Stomach smooth muscle (tissue), 2 donors: ENCODE results near the gene NPFFR1.

ENCODE experiments used
- H3K27ac ChIP-seq: one replicate; pipeline ENCODE4 v1.7.0; 2013; ENCODE audit warnings: mild to moderate bottlenecking, low read length, inconsistent platforms
- H3K27me3 ChIP-seq, 2 donors: one replicate each; pipeline ENCODE4 v1.7.0; 2013; ENCODE audit warnings: low read length in 2 of 2; ENCODE audit not compliant: insufficient read depth in 2 of 2, control insufficient read depth in 1 of 2
- H3K36me3 ChIP-seq, 2 donors: one replicate each; pipeline ENCODE4 v1.7.0; 2013; ENCODE audit warnings: low read length in 2 of 2; ENCODE audit not compliant: control insufficient read depth in 2 of 2, insufficient read depth in 2 of 2
- H3K4me1 ChIP-seq: one replicate; pipeline ENCODE4 v1.7.0; 2013; ENCODE audit warnings: low read length; ENCODE audit not compliant: control insufficient read depth, insufficient read depth
- H3K4me3 ChIP-seq, 2 donors: one replicate each; pipeline ENCODE4 v1.7.0; 2013; ENCODE audit warnings: low read length in 2 of 2
- H3K9ac ChIP-seq, 2 donors: one replicate each; pipeline ENCODE4 v1.7.0; 2013; ENCODE audit warnings: low read length in 2 of 2, mild to moderate bottlenecking in 1 of 2
- H3K9me3 ChIP-seq, 2 donors: one replicate each; pipeline ENCODE4 v1.7.0; 2013; ENCODE audit warnings: low read length in 2 of 2; ENCODE audit not compliant: control insufficient read depth in 2 of 2
- donor health status: healthy.
- donor health status: Pancreatic carcinoma.

Gene NPFFR1

DNA sequence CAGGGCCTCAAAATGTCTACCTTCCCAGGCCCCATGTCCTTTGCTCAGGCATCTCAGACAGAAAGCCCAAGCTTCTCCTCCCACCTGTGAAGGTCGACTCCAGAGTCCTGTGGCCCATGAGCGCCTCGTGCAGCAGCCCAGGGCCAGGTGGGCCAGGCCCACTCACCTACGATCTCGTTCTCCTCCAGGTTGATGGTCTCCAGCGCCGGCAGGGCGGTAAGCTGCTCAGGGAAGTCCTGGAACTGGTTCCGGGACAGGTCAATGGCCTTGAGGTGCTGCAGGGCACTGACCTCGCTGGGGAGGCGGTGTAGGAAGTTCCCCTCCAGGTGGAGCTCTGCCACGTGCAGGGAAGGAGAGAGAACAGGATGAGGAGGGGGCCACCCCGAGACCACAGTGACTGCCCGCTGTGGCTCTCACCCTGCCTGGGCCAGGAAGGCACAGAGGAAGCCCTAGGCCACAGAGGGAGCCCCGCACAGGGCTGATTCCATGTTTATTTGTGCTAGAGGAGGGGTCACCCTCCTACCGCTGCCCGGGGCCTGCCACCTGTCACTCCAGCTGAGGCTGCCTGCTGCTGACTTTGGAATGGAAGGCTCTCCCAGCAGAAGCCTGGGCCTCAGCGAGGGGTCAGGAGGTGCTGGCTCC is 40.0 kb upstream of the NPFFR1 start:
- Histone ChIP-seq H3K4me3 (no peak overlapping the region), H3K27ac (no peak overlapping the region), H3K27me3 (no peaks in the 10 kb centered on the region)

DNA sequence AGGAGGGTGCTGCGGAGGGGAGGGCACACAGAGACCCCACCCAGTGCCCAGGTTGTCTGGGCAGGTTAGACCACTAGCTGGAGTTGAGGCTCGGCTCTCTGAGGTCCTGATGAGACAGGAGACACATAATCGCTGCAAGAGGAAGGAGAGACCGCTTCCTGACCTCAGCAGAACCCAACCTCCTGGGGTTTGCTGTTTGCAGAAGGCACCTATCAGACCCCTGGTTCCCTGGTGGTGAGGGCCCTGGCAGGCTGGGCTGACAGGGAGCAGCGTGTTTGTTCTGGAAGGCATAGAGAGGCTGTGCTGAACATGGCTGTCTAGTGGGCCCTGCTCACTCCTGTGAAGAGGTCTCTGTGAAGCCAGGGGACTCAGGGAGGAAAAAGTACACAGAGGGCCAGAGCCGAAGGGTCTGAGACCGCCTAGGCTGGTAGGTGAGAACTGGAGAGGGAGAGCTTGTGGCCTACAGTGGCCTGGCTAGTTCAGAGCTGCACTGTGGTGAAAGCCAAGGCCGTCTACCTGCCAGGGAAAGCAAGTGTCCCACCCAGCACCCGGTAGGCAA is 39.4 kb upstream of the NPFFR1 start:
- peaks cover 5 to 14% of the 10 kb centered on the region in 2 donors for H3K36me3 ChIP-seq
- no peak overlapping the region for H3K4me3 ChIP-seq
- peaks cover 3% of the 10 kb centered on the region for H3K4me1 ChIP-seq
- H3K9me3 ChIP-seq = no peaks in the 10 kb centered on the region
- H3K27me3 ChIP-seq = no peaks in the 10 kb centered on the region
- H3K27ac ChIP-seq = no peak overlapping the region
- no peak overlapping the region for H3K9ac ChIP-seq

More for the DNA sequence above, 40.0 kb upstream of the NPFFR1 start:
- Histone ChIP-seq H3K36me3 (peaks cover 5 to 14% of the 10 kb centered on the region in 2 donors), H3K9ac (no peak overlapping the region), H3K4me1 (peaks cover 3% of the 10 kb centered on the region), H3K9me3 (no peaks in the 10 kb centered on the region)

DNA sequence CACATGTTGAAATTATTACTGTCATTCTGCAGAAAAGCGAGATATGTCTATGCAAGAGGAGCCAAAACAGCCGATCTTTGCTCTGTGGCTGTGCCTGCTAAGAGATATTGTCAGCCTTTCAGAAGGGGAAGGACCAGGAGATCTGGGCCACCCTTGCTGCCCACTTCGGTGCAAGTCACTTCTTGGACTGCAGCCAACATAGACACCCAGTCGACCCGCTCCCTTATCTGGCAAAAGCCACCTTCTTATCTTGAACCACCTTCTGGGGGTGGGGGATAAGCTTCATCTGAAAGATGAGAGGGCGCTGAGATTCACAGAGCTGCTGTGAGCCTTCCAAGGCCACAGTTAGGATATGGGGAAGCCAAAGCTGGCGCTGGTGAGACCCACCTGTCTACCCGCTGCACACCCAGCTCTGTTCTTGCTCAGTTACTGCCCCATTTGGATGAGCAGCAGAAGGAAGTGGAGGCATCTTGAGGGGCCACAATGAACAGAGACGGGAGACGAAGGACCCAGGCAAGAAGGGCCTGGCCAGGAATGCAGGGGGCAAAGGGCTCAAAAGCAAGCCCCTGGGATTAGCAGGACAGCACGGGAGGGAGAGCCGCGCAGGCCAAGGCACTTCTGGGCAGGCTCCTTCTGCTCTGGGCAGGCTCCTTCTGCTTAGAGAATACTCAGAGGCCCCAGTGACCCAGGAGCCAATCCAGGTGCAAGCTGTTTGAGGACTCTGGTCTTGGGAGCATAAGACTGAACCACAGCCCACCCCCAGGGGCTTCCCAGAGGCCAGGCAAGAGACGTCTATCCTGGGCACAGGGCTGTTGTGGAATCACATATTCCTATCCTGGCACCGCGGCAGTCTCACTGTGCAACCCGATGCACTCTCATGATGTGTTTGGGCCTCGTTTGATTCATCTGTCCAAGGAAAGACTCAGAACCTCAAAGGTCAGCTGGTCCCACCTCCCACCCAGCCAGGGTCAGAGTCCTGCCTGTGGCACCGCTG is 38.4 kb upstream of the NPFFR1 start:
- Histone ChIP-seq H3K36me3 (peaks cover 5 to 12% of the 10 kb centered on the region in 2 donors), H3K9ac (no peak overlapping the region), H3K27ac (no peak overlapping the region), H3K4me3 (no peak overlapping the region), H3K4me1 (peaks cover 3% of the 10 kb centered on the region), H3K9me3 (no peaks in the 10 kb centered on the region), H3K27me3 (no peaks in the 10 kb centered on the region)

DNA sequence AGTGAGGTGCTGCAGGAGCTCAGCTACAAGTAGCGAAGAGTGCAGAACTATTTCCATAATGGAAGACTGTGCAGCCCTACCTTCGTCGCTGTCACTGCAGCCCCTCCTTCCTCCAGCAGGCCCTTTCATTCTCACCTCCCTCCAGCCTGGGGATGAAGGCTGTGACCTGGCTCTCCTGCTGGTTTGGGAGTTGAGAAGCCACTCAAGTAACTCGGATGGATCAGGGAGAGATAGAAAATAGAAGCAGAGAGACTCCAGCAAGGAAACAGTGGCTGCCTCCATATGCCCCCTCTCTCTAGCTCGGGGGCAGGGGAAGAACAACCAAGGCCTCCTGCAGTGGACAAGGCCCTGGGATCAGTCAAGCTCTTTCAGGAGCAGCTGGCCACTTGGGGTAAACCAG is 37.4 kb upstream of the NPFFR1 start:
- H3K36me3 ChIP-seq = peaks cover 5 to 15% of the 10 kb centered on the region in 2 donors
- no peak overlapping the region for H3K9ac ChIP-seq
- no peaks in the 10 kb centered on the region for H3K27me3 ChIP-seq
- H3K4me1 ChIP-seq = peaks cover 3% of the 10 kb centered on the region
- no peak overlapping the region for H3K4me3 ChIP-seq
- no peaks in the 10 kb centered on the region for H3K9me3 ChIP-seq
- H3K27ac ChIP-seq = no peak overlapping the region

DNA sequence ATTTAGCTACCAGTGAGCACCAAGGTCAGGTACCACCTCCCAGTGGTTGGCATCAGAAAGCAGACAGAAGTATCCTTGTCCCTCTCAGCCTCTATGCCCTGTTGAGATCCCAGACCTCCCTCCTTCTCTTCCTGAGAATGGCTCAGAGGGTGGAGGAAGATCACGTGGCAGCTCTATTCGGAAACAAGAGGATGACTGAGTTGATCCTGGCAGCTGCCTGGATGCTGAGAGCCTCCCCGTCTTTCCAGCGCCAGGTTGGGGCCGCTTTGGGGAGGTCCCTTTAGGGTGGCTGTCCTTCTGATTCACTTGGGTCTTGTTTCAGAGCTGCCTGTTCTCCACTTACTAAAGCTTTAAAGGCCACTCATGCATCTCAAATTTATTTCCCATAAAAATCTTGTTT is 36.9 kb upstream of the NPFFR1 start:
- no peak overlapping the region for H3K27ac ChIP-seq

DNA sequence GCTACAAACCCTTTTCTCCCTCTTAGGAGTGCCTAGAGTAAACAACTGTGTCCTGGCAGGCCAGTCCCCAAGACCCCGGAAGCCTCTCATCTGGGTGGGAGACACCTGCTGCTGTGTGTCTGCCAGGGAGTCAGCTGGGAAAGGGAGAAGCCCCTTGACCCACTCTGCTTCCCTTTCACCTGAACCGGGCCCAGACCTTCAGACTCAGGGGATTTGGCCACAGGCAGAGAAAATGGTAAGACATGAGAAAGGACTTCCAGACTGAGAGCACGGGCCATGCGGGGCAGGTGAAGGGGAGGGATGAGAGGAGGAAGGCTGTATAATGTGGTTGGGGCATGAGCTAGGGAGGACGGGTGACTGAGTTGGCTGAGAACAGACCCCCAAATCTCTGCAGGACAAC is 36.0 kb upstream of the NPFFR1 start:
- Histone ChIP-seq H3K4me1 (peaks cover 3% of the 10 kb centered on the region), H3K9ac (no peak overlapping the region), H3K4me3 (no peak overlapping the region), H3K9me3 (no peaks in the 10 kb centered on the region), H3K36me3 (peaks cover 5 to 16% of the 10 kb centered on the region in 2 donors), H3K27ac (no peak overlapping the region), H3K27me3 (no peaks in the 10 kb centered on the region)

More for the DNA sequence above, 36.9 kb upstream of the NPFFR1 start:
- H3K36me3 ChIP-seq = peaks cover 5 to 16% of the 10 kb centered on the region in 2 donors
- no peak overlapping the region for H3K4me3 ChIP-seq
- no peaks in the 10 kb centered on the region for H3K9me3 ChIP-seq
- no peak overlapping the region for H3K9ac ChIP-seq
- H3K27me3 ChIP-seq = no peaks in the 10 kb centered on the region
- peaks cover 3% of the 10 kb centered on the region for H3K4me1 ChIP-seq

DNA sequence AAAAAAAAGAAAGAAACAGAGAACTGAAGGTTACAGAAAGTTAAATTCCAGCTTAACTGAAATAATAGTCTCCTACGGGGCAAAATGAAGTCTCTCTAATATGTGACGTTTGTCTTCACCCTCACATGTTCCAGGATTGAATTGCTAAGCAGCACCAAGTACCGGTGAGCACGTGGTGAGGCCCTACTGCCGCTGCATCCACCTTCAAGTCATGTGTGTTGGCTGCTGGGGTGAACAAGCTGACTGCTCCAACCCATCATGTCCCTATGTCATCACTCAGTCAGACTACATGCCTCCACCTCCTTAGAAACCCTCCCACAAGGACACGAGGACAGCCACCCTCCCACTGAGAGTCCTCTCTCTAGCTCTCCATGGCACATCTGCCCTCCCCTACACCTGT is 35.4 kb upstream of the NPFFR1 start:
- no peaks in the 10 kb centered on the region for H3K27me3 ChIP-seq
- H3K9ac ChIP-seq = no peak overlapping the region
- H3K9me3 ChIP-seq = no peaks in the 10 kb centered on the region
- peaks cover 5 to 16% of the 10 kb centered on the region in 2 donors for H3K36me3 ChIP-seq
- H3K4me1 ChIP-seq = no peaks in the 10 kb centered on the region
- no peak overlapping the region for H3K27ac ChIP-seq
- no peak overlapping the region for H3K4me3 ChIP-seq

DNA sequence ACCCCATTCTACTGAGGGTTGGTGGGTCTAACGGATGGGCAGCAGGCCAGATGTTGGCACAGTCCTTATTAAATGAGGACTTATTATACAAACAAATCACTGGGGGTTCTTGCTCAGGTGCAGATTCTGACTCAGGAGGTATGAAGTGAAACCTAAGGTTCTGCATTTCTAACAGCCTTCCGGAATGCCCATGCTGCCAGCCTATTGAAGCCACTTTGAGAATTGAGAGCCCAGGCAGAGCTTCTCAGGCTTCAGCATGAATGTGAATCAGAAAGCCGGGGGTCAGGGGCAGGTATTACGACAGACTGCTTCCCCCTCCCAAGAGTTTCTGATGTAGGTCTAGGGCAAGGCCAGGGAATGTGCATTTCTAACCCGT is 34.1 kb upstream of the NPFFR1 start:
- Histone ChIP-seq H3K4me3 (no peak overlapping the region), H3K9me3 (no peaks in the 10 kb centered on the region), H3K36me3 (peaks cover 5 to 13% of the 10 kb centered on the region in 2 donors), H3K27ac (no peak overlapping the region), H3K27me3 (no peaks in the 10 kb centered on the region), H3K4me1 (no peaks in the 10 kb centered on the region), H3K9ac (no peak overlapping the region)

DNA sequence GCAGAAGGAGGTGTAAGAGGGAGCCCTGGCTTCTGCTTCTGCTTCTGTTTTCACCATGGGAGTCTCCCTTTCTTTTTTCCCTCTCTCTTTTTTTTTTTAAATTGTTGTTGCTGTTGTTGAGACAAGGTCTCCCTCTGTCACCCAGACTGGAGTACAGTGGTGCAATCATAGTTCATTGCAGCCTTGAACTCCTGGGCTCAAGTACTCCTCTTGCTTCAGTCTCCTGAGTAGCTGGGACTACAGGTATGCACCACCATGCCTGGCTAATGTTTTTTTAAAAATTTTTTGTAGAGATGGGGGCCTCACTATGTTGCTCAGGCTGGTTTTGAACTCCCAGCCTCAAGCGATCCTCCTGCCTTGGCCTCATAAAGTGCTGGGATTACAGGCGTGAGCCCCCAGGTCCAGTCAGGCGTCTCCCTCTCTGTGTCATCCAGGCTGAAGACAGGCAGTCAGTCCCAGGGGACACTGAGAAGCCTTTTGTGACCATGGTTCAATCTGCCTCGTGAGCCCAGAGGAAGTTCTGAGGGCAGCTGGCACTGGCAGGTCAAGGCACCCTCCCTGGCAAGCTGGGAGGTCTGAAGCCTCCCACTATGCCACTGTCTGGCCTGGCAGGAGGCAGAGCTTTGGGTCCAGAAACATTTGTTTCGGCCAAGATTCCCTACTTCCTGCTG is 33.6 kb upstream of the NPFFR1 start:
- peaks cover 5 to 13% of the 10 kb centered on the region in 2 donors for H3K36me3 ChIP-seq
- no peaks in the 10 kb centered on the region for H3K27me3 ChIP-seq
- H3K4me3 ChIP-seq = no peak overlapping the region
- H3K9ac ChIP-seq = no peak overlapping the region
- H3K4me1 ChIP-seq = peaks cover 2% of the 10 kb centered on the region
- no peak overlapping the region for H3K27ac ChIP-seq
- no peaks in the 10 kb centered on the region for H3K9me3 ChIP-seq

DNA sequence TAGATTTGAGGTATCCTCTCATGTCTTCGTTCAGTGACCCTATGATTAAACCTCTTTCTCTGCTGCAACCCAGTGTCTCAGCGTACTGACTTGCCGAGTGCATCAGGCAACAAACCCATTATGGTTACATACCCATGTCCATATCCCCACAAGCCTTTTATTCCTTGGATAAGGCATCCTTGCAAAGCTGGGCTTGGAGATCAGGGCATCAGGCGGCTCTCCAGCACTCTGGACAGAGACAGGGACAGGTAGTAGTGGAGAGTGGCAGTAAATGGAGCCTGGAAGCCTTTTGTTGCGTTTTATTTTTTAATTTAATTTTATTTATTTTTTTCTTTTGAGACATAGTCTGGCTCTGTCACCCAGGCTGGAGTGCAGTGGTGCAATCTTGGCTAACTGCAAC is 32.0 kb upstream of the NPFFR1 start:
- no peaks in the 10 kb centered on the region for H3K27me3 ChIP-seq
- H3K27ac ChIP-seq = no peak overlapping the region
- peaks cover 5% of the 10 kb centered on the region for H3K4me1 ChIP-seq

More for the DNA sequence above, 32.0 kb upstream of the NPFFR1 start:
- H3K9ac ChIP-seq = no peak overlapping the region
- no peak overlapping the region for H3K4me3 ChIP-seq
- H3K36me3 ChIP-seq = peaks cover 4 to 7% of the 10 kb centered on the region in 2 donors
- no peaks in the 10 kb centered on the region for H3K9me3 ChIP-seq
